Activated CD4-positive, alpha-beta memory T cell treated with anti-CD3 and anti-CD28 coated beads, Interleukin-2, amount 10 ng/mL, durations not matched to agents 7 days and 5 days (primary cell): ENCODE data around the gene LBP. TPM values are rescaled to one million over a fixed set of nuclear protein-coding genes. Genes with fewer than 3 reads are reported as not detected.

ENCODE experiments used
- CTCF ChIA-PET: fragments of 350-600 bp; sonication (Branson Sonifier 250); formaldehyde crosslinking; loops from one replicate; lab custom pipeline; 2021; ENCODE audit warnings: antibody characterized with exemption, inconsistent platforms; lab: Charles Lee
- POLR2A ChIA-PET: fragments of 350-600 bp; sonication (Branson Sonifier 250); formaldehyde crosslinking; loops from one replicate; lab custom pipeline; 2021; ENCODE audit warnings: antibody characterized with exemption; lab: Charles Lee
- DNase-seq: peaks from one replicate; pipeline ENCODE4 v3.0.0-alpha.2; 2020
- H3K27ac Mint-ChIP-seq: one replicate; pipeline ENCODE4 v1.8.0; 2021; ENCODE audit warnings: mild to moderate bottlenecking, mixed read lengths
- H3K27me3 Mint-ChIP-seq: one replicate; pipeline ENCODE4 v1.8.0; 2021; ENCODE audit warnings: mixed read lengths
- H3K36me3 Mint-ChIP-seq: one replicate; pipeline ENCODE4 v1.8.0; 2021; ENCODE audit warnings: low read depth, mixed read lengths
- H3K4me1 Mint-ChIP-seq: one replicate; pipeline ENCODE4 v1.8.0; 2021; ENCODE audit warnings: mixed read lengths
- H3K4me3 Mint-ChIP-seq: one replicate; pipeline ENCODE4 v1.8.0; 2021; ENCODE audit warnings: mild to moderate bottlenecking, mixed read lengths
- H3K9me3 Mint-ChIP-seq: one replicate; pipeline ENCODE4 v1.8.0; 2021; ENCODE audit warnings: mixed read lengths
- total RNA-seq, 2 experiments: library from RNA; stranded (reverse); gene quantifications; one replicate each; pipeline ENCODE4 v1.2.3, GENCODE V29; 2021

LBP gene
- total RNA-seq, 2 experiments from 2014 or later, result not detected

DNA sequence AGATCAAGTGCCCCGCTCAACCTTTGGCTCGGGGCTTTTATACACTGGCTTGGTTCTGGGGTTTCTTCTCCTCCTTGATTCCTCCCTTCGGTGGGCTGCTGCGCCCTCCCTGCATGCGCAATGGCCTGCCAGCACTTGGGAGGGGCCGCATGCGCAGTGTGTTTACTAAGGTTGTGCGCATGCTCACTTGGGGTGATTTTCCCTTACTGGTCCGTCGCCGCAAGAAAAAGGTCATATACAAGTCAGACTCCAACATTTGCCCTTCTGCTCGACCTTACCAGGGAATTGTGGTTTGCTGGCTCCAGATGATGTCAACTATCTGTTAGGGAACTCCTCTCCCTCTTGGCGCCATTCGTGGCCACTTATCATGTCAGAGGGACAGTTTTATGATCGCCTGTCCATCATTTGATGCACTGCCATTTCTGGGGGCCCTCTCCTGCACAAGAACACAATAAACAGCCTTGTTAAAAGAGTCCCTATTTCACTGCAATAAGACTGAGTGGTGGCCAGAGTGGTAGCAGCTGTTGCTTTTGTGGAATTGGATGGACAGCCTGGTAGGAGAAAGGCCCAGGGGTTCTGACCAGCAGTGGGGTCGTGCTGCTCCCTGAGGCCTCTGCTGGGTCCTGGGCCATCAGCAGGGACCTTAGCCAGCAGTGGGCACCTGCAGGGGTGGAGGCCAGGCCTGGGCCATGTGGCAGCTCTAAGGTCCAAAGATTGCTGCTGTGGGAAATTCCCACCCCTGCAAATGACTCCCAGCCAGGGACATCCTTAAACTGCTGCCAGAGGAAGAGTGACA, 2.8 kb upstream of the LBP start:
- H3K27ac Mint-ChIP-seq, result no peak overlapping the region
- peaks cover 5% of the 10 kb centered on the region for H3K27me3 Mint-ChIP-seq
- H3K9me3 Mint-ChIP-seq, result no peaks in the 10 kb centered on the region
- H3K4me3 Mint-ChIP-seq, result no peak overlapping the region
- no peaks in the 10 kb centered on the region for H3K4me1 Mint-ChIP-seq
- ChIA-PET CTCF (no interaction called here), POLR2A (no interaction called here)
- no peak for DNase-seq
- H3K36me3 Mint-ChIP-seq, result no peaks in the 10 kb centered on the region

DNA sequence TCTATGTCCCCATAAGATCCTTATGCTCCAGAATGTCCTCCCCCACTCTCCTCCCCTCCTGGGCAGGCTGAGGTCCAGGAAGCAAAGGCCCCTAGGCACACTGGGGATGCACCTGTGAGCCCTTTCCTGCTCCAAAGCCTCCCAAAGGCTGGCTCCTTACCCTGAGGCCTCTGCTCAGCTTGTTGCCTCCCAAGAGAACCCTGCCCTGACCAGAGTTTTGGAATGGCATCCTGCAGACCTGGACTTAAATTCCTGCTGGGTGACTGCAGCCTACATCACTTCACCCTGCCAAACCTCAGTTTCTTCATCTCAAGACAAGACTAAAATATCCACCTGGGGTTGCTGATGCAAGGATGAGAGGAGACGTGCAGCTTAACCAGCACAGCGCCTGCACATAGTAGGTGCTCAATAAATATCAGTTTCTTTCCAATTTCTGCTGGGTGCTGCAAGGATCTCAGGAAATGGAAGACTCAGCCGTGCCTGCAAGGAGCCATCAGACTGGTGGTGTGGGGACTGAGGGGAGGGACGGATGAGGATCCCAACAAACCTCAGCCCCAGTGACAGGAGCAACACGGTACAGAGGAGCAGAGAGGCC, 2.1 kb upstream of the LBP start:
- Mint-ChIP-seq H3K9me3 (no peaks in the 10 kb centered on the region), H3K27me3 (peaks cover 5% of the 10 kb centered on the region), H3K4me3 (no peak overlapping the region), H3K4me1 (no peaks in the 10 kb centered on the region), H3K36me3 (no peaks in the 10 kb centered on the region), H3K27ac (no peak overlapping the region)
- POLR2A ChIA-PET, result no interaction called here
- DNase-seq, result no peak
- CTCF ChIA-PET, result no interaction called here

DNA sequence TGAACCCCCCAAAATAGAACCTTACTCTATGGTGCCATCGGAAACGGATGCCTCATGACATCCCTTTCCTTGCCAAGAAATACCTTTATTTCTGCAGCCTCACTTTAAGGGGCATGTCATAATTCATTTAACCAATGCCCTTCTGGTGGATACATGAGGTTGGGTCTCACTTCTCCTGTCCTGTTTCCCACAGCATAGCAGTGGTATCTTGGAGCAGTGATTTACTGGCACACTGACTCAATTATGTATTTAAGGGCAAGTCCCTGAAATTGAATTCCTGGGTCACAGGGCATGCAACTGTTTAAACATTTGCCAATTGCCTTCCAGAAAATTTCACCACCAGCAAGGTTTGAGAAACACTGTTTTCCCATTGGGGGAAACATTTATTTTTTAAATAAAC, 639 bp upstream of the LBP start:
- DNase-seq, result no peak
- Mint-ChIP-seq H3K36me3 (no peaks in the 10 kb centered on the region), H3K4me1 (no peaks in the 10 kb centered on the region), H3K27ac (no peak overlapping the region), H3K9me3 (no peaks in the 10 kb centered on the region), H3K27me3 (peaks cover 5% of the 10 kb centered on the region), H3K4me3 (no peak overlapping the region)
- CTCF ChIA-PET, result no interaction called here
- POLR2A ChIA-PET, result no interaction called here

DNA sequence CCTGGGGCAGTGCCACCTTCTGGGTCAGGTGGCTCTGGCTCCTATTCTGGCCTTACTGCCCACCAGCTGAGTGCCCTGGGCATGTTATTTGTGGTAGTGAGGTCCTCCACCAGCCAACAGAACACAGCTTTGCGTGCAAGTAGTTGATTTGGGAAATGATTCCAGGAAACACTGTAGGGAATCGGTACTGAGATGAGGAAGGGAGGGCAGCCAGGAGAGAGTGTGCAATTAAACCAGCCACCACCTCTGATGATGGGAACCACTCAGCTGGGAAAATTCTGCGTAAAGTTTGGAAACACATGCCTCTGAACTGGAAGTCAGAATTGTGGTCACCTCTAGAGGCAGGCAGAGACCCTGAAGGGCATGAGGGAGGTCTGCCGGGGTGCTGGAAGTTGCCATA, 459 bp downstream of the LBP start:
- Mint-ChIP-seq H3K27me3 (peaks cover 5% of the 10 kb centered on the region), H3K4me1 (no peaks in the 10 kb centered on the region), H3K9me3 (no peaks in the 10 kb centered on the region), H3K36me3 (no peaks in the 10 kb centered on the region), H3K4me3 (no peak overlapping the region), H3K27ac (no peak overlapping the region)
- CTCF ChIA-PET, result no interaction called here
- DNase-seq, result no peak
- POLR2A ChIA-PET, result no interaction called here

DNA sequence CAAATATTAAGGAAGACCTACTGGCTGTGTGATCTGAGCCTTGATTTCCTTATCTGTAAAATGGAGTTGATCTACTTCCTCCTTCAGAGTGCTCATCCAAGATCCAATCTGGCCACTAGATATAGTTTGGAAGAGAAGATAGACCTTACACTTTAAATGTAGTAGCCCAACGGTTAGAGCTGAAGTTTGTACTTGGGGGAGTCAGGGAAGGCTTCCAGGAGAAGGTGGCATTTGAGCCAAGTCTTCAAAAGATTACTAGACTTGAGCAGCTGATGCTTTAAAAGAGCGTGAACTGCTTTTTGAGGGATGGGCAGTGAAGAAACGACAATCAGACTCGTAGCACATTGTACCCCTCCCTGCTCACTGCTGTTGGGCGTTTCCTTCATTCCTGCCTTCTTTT, 3.6 kb downstream of the LBP start:
- Mint-ChIP-seq H3K27ac (no peak overlapping the region), H3K4me3 (no peak overlapping the region), H3K36me3 (no peaks in the 10 kb centered on the region), H3K9me3 (no peaks in the 10 kb centered on the region), H3K27me3 (peaks cover 5% of the 10 kb centered on the region), H3K4me1 (no peaks in the 10 kb centered on the region)
- POLR2A ChIA-PET, result no interaction called here
- no peak for DNase-seq
- CTCF ChIA-PET, result no interaction called here

DNA sequence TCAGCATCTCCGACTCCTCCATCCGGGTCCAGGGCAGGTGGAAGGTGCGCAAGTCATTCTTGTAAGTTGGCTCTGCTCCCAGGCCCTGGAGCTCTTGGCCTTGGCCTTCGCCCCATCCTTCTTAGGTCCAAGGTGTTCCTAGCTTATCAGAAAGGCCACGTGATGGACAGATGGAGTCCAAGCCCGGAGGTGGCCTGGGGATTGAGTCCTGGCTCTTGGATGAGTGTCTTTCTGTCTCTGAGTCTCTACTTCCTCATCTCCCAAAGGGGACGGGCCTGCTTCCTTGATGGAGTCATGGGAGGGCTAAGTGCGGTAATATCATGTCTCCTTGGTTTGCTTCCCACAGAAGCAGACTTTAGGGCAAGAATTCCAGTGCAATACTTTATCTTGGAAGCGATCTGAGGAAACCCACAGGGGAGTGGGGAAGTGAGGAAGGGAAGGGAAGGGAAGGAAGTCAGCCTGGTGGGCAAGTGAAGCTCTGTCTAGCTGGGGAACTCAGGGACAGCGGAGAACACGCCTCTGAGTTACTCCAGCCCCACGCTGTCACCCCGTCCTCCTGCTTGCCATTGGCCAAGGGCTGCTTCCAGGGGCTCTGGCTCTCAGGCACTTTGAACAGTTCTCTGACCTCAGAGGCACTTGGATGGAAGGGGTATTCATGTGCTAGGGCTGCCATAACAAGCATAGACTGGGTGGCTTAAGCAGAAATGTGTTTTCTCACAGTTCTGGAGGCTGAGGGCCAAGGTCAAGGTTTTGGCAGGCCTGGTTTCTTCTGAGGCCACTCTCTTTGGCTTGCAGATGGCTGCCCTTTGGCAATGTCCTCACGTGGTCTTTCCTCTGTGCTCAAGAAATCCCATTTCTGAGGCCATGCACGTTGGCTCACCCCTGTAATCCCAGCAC, 4.8 kb downstream of the LBP start:
- Mint-ChIP-seq H3K4me1 (no peaks in the 10 kb centered on the region), H3K9me3 (no peaks in the 10 kb centered on the region), H3K27me3 (peaks cover 2% of the 10 kb centered on the region), H3K36me3 (no peaks in the 10 kb centered on the region), H3K27ac (no peak overlapping the region), H3K4me3 (no peak overlapping the region)
- POLR2A ChIA-PET, result no interaction called here
- no peak for DNase-seq
- CTCF ChIA-PET, result no interaction called here

DNA sequence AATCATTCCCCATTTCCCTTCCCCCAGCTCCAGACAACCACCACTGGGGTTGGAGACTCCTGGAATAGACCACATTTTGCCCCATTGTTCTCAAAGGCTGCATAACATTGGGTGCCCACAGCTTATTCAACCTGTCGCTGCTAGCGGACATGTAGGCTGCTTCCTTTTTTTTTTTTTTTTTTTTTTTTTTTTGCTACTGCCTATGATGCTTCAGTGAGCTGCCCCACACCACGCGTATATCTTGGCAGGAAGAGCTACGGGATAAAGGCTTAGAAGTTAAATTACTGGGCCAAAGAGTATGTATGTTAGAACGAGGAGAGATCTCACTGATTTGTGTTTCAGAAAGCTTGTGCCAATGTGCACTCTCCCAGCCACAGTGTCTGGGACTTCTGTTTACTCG, 7.0 kb downstream of the LBP start:
- Mint-ChIP-seq H3K27ac (no peak overlapping the region), H3K9me3 (no peaks in the 10 kb centered on the region), H3K36me3 (no peaks in the 10 kb centered on the region), H3K4me1 (peaks cover 7% of the 10 kb centered on the region), H3K4me3 (no peak overlapping the region), H3K27me3 (no peaks in the 10 kb centered on the region)
- no peak for DNase-seq
- ChIA-PET POLR2A (interaction anchor here (0.5 kb wide), 1 partner anchor 256 kb away, joined by 3 read pairs; no protein-coding TSS in a partner anchor), CTCF (no interaction called here)

DNA sequence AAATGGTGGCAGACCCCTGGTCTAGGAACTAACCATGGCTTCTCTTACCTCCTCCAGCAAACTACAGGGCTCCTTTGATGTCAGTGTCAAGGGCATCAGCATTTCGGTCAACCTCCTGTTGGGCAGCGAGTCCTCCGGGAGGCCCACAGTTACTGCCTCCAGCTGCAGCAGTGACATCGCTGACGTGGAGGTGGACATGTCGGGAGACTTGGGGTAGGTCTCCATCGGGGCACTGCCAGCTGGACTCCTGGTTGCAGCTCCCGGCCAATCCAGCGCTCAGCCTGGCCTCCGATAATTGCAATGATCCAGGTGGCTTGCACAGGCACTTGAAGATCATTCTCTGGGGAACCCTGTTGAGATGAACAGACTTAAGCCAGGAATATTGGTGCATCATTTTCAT, 7.9 kb downstream of the LBP start:
- H3K4me1 Mint-ChIP-seq, result peaks cover 7% of the 10 kb centered on the region
- ChIA-PET POLR2A (no interaction called here), CTCF (no interaction called here)
- no peak for DNase-seq
- H3K9me3 Mint-ChIP-seq, result no peaks in the 10 kb centered on the region
- H3K36me3 Mint-ChIP-seq, result no peaks in the 10 kb centered on the region
- no peak overlapping the region for H3K4me3 Mint-ChIP-seq
- no peak overlapping the region for H3K27ac Mint-ChIP-seq
- H3K27me3 Mint-ChIP-seq, result no peaks in the 10 kb centered on the region

DNA sequence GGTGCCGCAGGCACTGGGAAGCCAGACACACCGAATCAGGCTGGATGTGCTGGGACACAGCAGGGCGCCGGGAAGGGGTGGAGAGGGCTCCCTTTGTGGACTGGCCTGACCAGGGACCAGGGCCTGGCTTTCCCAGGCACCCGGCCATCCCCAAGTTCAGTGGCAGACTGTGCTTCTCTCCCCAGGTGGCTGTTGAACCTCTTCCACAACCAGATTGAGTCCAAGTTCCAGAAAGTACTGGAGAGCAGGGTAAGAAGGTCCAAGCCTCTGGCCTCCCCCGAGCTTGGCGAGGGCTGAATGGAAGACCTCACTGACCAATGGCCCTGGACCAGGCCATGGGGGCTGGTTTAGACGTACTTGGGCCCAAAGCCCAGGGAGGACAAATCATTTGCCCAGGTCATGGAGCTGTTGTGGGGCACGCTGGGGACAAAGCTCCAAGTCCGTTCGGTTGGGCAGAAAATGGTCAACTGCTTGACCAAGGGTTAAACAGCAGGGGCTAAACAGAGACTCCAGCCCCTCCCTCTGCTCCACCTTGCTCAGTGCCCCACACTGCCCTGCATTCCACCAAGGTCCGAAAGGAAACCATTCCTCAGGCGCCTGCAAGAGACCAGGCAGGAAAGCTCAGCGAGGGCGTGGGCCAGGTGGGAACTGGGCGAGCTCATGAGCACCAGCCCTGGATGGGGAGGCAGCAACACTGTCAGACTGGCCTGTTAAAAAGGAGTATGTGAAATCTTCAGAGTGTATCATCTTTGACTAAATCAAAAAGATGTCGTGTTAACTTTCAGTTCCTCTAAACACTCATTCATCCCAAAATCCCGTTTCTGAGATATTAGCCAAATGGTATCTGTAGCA, 9.1 kb downstream of the LBP start:
- no peaks in the 10 kb centered on the region for H3K9me3 Mint-ChIP-seq
- POLR2A ChIA-PET, result no interaction called here

DNA sequence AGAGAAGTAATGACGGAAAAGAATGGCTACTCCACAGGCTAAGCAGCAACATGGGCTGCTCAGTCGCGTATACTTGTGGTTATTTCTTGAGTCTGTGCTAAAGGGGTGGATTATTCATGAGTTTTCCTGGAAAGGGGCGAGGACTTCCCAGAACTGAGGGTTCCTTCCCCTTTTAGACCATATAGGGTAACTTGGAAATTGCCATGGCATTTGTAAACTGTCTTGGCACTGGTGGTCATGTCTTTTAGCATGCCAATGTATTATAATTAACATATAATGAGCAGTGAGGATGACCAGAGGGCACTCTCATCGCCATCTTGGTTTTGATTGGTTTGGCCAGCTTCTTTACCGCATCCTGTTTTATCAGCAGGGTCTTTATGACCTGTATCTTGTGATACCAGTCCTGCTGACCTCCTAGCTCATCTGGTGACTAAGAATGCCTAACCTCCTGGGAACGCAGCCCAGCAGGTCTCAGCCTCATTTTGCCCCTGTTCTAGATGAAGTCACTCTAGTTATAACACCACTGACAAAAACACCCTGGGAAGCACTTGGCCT, 11.4 kb downstream of the LBP start:
- no peaks in the 10 kb centered on the region for H3K36me3 Mint-ChIP-seq
- POLR2A ChIA-PET, result no interaction called here
- no peak overlapping the region for H3K27ac Mint-ChIP-seq
- CTCF ChIA-PET, result interaction anchor here (1.7 kb wide), 1 partner anchor 300 kb away, joined by 3 read pairs; no protein-coding TSS in a partner anchor
- H3K4me1 Mint-ChIP-seq, result peaks cover 7% of the 10 kb centered on the region
- H3K27me3 Mint-ChIP-seq, result no peaks in the 10 kb centered on the region
- DNase-seq, result peak; percentile 19
- H3K4me3 Mint-ChIP-seq, result no peak overlapping the region
- H3K9me3 Mint-ChIP-seq, result no peaks in the 10 kb centered on the region

More for the DNA sequence above, 9.1 kb downstream of the LBP start:
- Mint-ChIP-seq H3K36me3 (no peaks in the 10 kb centered on the region), H3K27me3 (no peaks in the 10 kb centered on the region), H3K27ac (no peak overlapping the region), H3K4me3 (no peak overlapping the region), H3K4me1 (peaks cover 7% of the 10 kb centered on the region)
- DNase-seq, result no peak
- CTCF ChIA-PET, result no interaction called here

DNA sequence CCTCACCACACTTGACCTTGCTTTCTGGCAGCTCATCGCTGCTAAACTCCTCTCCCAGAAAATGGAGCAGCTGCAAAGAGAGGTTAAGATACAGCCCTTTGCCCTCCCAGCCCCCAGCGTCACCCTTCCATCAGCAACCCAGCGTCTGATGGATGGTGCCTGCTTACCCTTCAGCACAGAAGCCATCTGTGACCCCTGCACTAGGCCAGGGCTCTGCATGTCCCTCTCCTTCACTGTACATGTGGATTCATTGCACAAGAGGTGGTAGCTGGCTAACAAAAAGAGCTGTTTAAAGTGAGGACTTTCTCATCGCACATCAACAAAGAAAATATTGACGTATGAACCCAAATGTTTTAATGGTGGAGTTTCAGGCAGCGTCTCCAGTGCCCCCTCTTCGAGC, 12.3 kb downstream of the LBP start:
- no peak for DNase-seq
- H3K4me1 Mint-ChIP-seq, result peaks cover 7% of the 10 kb centered on the region
- H3K27me3 Mint-ChIP-seq, result no peaks in the 10 kb centered on the region
- no peak overlapping the region for H3K4me3 Mint-ChIP-seq
- H3K36me3 Mint-ChIP-seq, result no peaks in the 10 kb centered on the region
- H3K27ac Mint-ChIP-seq, result no peak overlapping the region
- POLR2A ChIA-PET, result no interaction called here
- H3K9me3 Mint-ChIP-seq, result no peaks in the 10 kb centered on the region
- CTCF ChIA-PET, result no interaction called here

DNA sequence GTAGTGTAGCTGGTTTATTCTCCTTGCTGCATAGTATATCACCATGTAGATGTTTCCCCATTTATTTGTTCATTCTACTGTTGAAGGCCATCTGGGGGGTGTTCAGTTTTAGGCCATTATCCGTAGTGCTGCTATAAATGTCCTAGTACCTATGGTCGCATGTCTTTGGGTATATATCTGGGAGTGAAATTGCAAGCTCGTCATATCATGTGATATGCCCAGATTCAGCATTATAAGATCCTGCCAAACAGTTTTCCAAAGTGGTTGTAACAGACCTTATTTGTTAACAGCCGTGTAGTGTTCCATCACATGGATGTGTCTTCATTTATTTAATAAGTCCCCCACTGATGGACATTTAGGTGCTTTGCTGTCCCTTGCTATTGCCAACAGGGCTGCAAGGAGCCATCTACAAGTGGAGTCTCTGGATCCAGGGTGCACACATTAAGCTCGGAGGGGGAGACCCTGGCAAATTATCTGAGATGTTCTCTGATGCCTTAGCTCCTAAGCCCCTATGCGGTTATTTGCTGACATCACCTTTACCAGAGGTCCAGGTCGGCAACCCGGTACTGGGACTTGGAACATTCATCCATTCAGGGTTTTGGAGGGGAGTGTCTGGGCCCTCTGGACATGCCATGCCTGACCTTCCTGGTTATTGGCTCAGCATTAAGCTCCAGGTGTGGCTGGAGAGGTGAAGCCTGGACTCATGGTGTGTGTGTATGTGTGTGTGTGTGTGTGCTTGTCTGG, 16.9 kb downstream of the LBP start:
- peaks cover 2% of the 10 kb centered on the region for H3K27me3 Mint-ChIP-seq
- POLR2A ChIA-PET, result no interaction called here

More for the DNA sequence above, 16.9 kb downstream of the LBP start:
- no peak overlapping the region for H3K4me3 Mint-ChIP-seq
- H3K9me3 Mint-ChIP-seq, result no peaks in the 10 kb centered on the region
- CTCF ChIA-PET, result no interaction called here
- no peak overlapping the region for H3K27ac Mint-ChIP-seq
- no peaks in the 10 kb centered on the region for H3K36me3 Mint-ChIP-seq
- DNase-seq, result no peak
- H3K4me1 Mint-ChIP-seq, result no peaks in the 10 kb centered on the region
